Ureter (tissue), 1 donor: ENCODE results near the gene PRR15L. TPM values are rescaled to one million over a fixed set of nuclear protein-coding genes. Genes with fewer than 3 reads are reported as not detected.
"Not testable (repeated sequence)": the region's sequence is repeated elsewhere in the genome, so short reads cannot be mapped to it uniquely, and the experiment has no call there.

Source experiments
- DNase-seq: peaks from one replicate; pipeline ENCODE4 v3.0.0-alpha.2; 2020; ENCODE audit warnings: low spot score
- total RNA-seq: library from RNA; stranded (reverse); gene quantifications from one replicate; pipeline ENCODE4 v1.2.4, GENCODE V29; 2023
- donor health status: DM: yes; HTN: yes; CAD: no.

The PRR15L gene
- total RNA-seq, 1 donor from 2014 or later: 12.2 TPM

DNA sequence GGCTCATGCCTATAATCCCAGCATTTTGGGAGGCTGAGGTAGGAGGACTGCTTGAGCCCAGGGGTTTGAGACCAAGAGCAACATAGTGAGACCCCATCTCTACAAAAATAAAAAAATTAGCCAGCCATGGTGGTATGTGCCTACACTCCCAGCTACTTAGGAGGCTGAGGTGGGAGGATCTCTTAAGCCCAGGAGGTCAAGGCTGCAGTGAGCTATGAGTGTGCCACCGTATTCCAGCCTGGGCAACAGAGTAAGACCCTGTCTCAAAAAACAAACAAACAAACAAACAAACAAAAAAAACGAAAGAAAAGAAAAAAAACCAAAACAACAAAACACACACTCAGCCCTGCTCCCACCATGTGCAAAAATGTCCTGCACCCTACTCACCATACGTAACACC lies 22.2 kb downstream of the PRR15L start:
- not testable (repeated sequence) for DNase-seq

DNA sequence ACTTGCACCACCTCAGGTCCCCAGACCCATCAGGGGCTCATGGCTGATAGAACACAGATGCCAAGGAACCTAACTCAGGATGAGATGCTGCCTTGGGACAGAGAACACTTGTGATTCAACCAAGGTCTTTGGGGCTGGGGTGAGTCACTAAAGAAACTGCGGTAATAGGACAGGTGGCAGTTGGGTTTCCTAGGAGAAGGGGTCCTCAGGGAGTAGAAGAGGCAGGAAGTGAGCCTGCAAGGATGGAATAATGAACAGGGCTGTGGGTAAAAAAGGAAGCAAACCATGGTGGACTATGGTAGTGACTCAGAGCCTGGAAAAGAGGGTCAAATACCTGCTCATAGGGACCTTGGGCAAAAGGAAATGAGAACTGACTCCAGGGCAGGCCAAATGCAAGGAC lies 22.8 kb downstream of the PRR15L start:
- no peak for DNase-seq

DNA sequence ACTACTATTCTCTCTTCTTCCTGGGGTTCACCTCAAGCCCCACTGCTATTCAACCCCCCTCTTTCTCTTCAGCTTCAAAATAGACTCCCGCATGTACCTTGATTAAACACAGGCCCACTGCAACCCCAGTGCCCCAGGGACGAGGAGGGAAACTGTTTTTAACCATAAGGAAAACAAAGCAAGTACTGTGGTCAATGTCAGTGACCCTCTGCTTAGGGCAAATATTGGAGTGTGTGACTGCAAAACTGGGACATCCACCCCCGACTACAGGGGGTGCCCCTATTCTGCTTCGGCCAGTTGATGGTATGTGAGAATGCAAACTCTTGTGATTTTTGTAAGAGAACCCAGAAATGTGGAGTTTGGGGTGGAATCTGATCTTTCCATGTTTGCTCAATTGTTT lies 25.8 kb downstream of the PRR15L start:
- DNase-seq: no peak

DNA sequence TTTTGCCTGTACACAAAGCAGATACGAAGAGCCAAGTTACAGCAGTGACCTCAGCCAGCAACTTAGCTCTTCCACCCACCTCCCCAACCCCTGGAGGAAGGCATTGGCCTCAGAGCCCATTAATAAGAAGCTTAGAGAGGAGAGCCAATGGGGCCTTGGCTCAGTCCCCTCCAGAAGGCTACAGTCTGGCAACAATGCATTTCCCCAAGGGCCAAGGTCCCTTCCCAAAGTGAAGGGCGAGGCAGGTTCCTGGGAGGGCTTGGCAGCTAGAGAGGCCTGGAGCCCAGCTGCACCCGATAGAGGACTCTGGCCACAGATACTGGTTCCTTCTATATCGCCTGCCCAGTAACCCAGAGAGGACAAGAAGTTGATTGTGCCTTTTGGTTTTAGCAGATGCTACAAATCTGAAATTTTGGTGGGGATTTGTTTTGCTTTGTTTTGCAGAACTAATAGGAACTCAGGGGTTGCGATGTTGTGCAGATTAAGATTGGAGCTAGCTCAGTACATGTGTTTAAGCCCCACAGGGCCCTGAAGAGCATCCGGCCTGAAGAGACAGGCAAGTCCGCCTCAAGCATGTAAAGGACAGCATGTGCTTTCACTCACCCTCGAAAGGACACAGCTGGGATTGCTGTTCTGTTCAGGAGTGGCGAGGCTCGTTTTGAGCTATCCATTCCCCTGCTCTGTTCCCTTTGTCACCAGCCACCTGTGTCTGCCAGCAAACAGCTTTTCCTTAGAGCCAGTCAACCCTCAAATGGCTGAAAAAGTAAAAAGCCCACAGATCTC lies 28.3 kb downstream of the PRR15L start:
- no peak for DNase-seq

DNA sequence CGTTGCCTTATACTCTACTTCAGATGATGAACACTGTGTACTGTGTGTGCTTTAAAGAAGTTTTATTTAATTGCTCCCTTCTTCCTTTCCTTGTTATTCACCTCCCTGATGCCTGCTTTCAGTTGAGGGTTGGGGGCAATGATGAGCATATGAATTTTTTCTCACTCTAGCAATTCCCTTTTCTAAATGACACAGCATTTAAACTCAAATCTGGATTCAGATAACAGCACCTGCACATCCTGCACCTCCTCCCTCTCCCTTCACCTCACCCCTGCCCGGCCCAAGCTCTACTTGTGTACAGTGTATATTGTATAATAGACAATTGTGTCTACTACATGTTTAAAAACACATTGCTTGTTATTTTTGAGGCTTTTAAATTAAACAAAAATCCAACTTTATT lies 29.3 kb downstream of the PRR15L start:
- DNase-seq: no peak

DNA sequence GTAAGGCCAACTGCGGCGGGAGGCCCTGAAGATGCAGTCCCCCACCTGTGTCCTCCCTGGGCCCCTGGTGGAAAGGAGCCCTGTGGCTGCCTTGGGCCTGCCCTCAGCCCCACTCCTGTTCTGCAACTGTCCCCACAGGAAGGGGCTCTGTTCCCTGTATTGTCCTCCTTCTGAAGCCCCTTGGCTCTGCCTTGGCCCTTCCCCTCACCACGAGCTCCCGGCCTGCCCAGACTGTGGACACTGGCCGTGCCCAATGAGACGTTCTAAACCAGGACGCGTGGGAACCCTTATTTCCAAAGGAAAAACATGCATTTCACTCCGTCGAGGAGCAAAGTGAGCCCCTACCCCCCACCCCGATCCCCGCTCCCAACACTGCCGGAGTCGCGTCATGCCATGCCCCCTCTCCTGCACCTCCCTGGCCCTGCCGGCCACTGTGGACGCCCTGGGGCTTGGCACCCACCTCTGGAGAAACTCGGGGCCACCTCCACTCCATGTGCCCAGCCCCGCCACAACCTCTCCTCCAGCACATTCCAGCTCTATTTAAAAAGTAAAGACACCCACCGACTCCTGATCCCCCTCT lies 29.8 kb downstream of the PRR15L start:
- DNase-seq: no peak

DNA sequence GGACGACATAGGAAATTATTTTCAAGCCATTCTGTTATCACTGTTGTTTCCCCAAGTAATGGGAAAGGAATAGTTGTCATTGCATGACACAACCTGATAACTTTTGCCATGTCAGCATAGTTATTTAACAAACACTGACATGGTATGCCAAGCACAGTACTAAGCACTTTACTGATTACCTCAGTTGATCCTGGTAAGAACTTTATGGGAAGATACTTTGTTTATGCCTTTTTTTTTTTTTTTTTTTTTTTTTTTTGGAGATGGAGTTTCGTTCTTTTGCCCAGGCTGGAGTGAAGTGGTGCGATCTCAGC lies 32.0 kb downstream of the PRR15L start:
- DNase-seq: no peak

DNA sequence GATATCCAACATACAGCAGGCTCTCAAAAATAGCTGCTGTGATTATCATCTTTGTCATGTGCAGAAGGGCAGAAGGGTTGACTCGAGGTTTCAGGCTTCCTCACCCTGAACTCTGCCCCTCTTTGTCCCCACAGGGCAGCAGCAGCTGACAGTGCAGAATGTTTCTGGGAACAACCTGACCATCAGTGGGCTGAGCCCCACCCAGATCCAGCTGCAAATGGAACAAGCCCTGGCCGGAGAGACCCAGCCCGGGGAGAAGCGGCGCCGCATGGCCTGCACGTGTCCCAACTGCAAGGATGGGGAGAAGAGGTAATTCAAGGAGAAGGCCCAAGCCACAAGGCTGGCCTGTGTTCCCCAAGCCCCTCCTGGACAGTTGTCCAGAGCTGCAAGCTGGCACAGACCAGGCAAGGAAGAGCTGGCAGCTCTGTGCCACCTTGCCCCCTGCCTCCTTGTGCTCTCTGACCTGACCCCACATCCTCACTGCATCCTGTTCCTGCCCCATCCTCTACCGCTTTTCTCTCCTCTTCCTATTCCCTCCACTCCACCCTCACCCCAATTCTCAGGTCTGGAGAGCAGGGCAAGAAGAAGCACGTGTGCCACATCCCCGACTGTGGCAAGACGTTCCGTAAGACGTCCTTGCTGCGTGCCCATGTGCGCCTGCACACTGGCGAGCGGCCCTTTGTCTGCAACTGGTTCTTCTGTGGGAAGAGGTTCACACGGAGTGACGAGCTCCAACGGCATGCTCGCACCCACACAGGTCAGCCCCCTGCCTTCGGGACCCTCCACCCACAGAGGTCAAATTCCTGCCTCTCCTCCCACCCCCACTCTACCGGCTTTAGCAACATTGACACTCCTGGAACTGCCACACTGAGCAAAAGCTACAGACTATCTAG lies 32.7 kb downstream of the PRR15L start:
- DNase-seq: no peak

DNA sequence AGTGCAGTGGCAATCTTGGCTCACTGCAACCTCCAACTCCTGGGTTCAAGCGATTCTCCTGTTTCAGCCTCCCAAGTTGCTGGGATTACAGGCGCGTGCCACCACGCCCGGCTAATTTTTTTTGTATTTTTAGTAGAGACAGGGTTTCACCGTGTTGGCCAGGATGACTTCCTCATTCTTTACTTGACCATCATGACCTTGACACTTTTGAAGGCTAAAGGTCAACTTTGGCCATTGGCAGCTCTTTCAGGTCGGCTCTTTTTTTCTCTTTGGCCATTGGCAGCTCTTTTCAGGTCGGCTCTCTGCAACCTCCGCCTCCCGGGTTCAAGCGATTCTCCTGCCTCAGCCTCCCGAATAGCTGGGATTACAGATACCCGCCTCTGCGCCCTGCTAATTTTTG lies 37.8 kb downstream of the PRR15L start:
- DNase-seq: not testable (repeated sequence)

DNA sequence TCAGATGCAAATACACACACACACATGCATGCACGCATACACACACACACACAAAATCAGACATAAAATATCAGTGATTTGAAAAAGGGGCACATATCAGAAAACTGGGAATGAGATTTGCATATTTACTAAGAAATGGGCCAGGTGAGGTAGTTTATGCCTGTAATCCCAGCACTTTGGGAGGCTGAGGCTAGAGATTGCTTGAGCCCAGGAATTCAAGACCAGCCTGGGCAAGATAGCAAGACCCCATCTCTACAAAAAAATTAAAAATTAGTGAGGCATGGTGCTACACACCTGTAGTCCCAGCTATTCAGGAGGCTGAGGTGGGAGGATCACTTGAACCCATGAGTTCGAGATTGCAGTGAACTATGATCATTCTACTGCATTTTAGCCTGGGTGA lies 38.7 kb downstream of the PRR15L start:
- DNase-seq: no peak

DNA sequence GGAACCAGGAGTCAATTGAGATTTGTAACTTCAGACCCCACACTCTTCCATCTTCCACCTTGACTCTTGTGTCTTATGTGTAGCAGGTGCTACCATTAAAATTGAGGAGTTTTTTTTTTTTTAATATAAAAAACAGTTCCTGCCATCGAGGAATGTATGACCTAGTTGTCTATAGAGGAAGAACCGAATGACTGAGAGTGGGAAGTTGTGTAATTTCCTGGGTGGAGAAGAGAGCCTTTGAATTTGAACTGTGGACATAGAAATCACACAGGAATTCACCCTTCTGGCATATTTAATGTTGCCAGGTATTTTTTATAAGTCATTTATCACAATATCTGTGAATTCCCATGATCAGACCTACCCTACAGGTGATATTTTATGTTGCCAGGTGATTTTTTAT lies 39.7 kb downstream of the PRR15L start:
- no peak for DNase-seq

DNA sequence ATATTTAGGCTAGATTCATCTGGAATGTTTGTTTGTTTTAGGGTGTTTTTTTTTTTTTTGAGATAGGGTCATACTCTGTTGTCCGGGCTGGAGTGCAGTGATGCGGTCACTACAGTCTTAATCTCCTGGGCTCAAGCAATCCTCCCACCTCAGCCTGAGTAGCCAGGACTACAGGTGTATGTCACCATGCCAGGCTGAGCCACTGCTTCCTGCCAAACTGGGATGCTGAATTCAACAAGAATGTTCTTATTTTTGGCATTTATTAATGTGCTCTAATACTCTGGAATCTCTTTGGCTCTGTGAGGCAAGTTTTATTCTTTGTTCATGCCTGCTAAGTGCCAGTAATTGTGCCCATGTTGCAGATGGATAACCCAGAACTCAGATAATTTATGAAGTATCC lies 40.1 kb downstream of the PRR15L start:
- no peak for DNase-seq

DNA sequence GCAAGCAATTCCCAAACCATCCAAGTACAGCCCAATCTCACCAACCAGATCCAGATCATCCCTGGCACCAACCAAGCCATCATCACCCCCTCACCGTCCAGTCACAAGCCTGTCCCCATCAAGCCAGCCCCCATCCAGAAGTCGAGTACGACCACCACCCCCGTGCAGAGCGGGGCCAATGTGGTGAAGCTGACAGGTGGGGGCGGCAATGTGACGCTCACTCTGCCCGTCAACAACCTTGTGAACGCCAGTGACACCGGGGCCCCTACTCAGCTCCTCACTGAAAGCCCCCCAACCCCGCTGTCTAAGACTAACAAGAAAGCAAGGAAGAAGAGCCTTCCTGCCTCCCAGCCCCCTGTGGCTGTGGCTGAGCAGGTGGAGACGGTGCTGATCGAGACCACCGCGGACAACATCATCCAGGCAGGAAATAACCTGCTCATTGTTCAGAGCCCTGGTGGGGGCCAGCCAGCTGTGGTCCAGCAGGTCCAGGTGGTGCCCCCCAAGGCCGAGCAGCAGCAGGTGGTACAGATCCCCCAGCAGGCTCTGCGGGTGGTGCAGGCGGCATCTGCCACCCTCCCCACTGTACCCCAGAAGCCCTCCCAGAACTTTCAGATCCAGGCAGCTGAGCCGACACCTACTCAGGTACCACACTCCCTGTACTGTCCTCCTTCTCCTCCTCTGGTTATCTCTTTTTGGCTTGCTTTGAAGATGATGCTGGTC lies 41.0 kb downstream of the PRR15L start:
- DNase-seq: no peak

DNA sequence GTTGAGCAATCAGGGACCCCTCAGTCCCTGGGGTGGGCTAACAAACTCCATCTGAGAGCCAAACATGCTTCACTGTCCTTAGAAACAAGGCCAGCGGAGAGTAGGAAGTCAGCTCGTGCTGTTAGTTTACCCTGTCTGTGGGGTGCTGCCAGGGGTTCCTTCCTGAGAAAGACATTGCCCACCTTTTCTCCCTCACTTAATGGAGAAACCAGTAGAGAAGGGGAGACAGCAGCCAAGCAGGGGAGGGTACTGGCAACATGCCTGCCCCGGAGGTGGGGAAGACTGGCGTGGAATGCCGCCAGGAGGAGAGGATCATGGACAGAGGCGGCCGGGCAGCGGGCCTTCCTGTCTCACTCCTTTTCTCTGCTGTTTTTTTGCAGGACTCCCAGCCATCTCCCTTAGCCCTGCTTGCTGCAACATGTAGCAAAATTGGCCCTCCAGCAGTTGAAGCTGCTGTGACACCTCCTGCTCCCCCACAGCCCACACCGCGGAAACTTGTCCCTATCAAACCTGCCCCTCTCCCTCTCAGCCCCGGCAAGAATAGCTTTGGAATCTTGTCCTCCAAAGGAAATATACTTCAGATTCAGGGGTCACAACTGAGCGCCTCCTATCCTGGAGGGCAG lies 41.8 kb downstream of the PRR15L start:
- DNase-seq: no peak

DNA sequence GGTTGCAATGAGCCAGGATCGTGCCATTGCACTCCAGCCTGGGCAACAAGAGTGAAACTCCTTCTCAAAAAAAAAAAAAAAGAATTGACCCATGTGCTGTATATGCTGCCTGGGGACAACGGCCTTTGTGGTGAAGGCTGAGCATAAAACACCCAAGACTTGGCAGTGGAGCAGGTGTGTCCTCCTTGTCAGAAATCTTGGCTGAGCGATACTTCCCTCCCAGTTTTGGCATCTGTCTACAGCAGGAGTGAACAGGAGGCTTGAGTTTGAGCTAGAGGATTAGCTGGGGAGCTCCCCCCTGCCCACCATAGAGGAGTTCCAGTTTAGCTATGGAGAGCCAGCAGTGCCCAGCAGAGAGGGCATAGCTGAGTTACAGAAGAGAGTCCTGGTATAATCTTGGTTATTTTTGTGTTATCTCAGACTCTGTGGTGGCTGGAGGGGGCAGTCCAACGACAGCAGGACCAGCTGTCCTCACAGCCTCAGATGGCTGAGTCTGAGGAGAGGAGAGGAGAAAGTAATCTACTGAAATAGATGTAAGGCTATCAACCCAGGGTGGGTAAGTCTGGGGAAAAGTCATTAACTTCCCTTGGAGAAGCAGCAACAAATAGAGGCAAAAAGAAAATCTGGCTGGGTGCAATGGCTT lies 43.3 kb downstream of the PRR15L start:
- DNase-seq: no peak

DNA sequence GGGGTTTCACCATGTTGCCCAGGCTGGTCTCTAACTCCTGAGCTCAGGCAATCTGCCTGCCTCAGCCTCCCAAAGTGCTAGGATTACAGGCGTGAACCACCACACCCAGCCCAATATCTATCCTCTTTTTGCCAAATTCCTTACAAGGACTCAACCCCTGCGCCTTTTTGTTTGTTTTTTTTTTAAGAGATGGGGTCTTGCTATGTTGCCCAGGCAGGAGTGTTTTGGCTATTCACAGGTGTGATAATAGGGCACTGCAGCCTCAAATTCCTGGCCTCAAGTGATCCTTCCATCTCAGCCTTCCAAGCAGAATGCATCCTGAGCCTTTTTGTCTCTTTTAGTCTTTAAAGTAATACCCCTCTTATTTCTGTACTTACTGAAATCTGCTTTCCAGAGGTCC lies 44.6 kb downstream of the PRR15L start:
- DNase-seq: no peak

DNA sequence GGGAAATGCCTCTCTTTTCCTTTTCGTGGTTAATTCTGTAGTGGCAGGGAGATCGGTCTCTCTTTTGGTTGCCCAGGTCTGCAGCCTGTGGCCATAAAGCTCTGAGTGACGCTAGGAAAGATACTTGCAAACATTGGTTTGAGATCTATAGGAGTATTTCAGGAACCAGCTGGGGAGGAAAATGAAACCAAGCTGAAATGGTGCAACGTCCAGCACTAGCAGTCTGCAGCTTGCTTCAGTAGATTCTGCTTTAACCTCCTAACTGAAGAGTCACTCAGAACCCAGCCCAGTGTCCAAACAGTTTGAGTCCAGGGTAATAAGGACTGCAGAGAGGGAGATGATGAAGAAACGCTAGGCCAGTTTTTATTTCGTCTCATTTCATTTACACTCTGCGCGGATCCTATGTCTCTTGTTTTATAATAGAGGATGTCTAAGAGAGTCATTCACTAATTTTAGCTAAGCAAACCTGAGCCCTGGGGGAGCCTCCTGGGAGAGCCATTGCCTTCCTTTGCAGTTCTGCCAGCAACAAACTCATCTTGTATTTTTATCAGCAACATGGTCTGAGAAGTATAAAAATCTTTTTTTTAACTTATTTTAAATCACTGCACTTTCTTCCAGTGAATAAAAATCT lies 49.6 kb downstream of the PRR15L start:
- DNase-seq: no peak

DNA sequence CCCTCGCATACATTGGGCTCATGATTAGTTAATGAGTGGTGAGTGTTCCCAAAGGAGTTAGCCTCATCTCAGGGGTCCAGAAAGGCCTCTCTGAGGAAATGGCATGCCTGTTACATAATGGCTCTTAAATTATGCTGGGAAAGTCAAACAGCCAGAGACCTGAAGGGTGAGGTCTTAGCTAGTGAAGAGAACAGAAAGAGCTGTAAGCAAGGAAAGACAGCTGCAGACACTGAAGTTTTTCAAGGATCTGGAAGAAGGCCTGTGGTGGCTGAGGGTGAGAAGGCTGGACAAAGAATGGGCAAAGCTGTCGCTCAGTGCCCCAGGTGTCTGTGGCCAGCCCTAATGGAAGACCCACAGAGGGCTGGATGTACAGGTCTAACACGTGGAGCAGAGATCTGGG lies 51.2 kb downstream of the PRR15L start:
- DNase-seq: no peak

DNA sequence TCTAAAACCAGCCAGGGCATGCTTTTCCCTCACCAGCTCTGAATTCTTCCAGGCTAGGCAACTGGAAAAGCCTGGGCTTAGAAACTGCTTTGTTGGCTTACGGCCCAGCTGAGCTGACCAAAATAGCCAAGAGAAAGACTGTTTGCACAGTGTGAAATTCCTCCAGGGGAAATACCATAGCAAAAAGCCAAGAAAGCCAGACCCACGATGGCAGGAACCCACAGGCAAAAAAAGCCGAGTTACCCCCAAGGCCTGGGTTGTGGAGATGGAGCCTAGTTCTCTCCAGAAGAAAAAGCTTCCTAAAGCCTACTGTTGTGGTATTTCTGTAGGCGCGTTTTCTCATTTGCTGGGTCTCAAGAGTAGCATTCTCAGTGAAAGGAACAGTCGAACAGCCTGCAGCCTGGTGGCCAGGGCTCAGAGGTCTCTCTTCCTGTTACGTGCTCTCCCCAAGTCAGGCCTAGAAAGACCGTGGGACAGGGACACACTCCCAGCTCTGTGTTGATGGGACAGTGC lies 52.4 kb downstream of the PRR15L start:
- peak; percentile 80 for DNase-seq

DNA sequence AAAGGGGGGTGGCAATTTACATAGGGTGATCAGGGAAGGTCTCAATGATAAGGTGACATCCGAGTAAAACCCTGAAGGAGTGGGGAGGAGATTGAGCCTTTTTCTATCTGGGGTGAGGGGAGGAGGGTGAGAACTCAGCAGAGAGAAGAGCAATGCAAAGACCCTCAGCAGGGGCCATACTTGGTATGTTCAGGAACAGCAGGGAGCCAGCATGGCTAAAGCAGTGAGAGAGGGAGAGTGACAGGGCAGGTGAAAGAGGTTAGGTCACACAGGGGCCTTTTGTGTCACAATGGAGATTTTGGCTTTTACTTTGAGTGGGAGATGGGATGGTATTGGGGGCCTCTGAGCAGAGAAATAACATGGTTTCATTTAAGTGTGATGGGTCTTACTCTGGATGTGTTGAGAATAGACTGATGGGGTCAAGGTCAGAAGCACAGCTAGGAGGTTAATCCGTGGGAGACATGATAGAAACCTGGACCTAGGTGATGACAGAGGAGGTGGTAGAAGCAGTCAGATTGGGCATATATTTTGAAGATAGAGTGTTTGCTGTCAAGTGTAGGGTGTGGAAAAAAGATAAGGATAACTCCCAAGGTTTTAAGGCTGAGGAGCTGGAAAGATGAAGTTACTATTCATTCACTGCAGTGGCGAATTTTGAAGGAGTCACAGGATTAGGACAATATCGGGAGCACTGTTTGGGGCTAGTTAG lies 55.5 kb downstream of the PRR15L start:
- DNase-seq: no peak
